Hepatocyte (in vitro differentiated cells): ENCODE results near the gene LSM14A.

ENCODE experiments used
- CTCF ChIP-seq: fragments of 200-600 bp; sonication (generic); IDR thresholded peaks from 2 replicates; pipeline ENCODE4 v1.5.1; 2016; ENCODE audit warnings: antibody characterized with exemption, mild to moderate bottlenecking; ENCODE audit not compliant: poor library complexity
- EZH2 ChIP-seq: fragments of 200-600 bp; sonication (generic); IDR thresholded peaks from 2 replicates; pipeline ENCODE4 v1.6.1; 2016; ENCODE audit warnings: antibody characterized with exemption, mild to moderate bottlenecking, borderline replicate concordance

DNA sequence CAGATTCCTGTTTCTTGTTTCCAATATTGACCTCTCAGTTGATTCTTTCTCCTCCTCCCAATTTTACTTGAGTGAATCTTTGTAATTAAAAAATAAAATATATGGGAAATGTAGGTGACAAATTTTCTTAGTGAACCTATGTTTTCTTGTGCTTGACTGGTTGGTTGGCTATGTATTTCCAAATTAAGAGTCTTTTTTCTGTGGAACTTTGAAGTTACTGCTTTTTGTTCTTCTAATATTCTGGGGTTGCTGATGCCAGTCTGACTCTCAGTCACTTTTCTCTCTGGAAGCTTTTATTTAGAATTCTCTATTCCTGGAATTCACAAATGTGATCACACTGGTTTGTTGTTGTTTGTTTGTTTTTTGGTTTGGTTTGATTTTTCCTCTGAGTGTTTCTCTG lies 9.8 kb downstream of the LSM14A start:
- TF ChIP-seq CTCF (no peak), EZH2 (no peak)
